HepG2 (cell line): ENCODE measurements around the gene RASA1. TPM values are rescaled to one million over a fixed set of nuclear protein-coding genes. Genes with fewer than 3 reads are reported as not detected.
A peak's percentile ranks its signal among the peaks of the same experiment; 100 is the strongest.

Experiments used
- ATAC-seq: fragments of 200-7000 bp; cut with Tn5 transposase; 3 replicates; pipeline ENCODE4 v1.9.1; 2020; ENCODE audit warnings: mild to moderate bottlenecking, moderate library complexity
- BruUV-seq: library from RNA; stranded (reverse); fragments of 400-500 nt; replicated peaks from 2 replicates; lab custom pipeline; 2021; lab: Mats Ljungman, UMichigan
- CTCF ChIA-PET: fragments of 300-600 bp; formaldehyde crosslinking; extraction: SDS; loops from one replicate; lab custom pipeline; 2021; ENCODE audit warnings: low total read pairs, inconsistent platforms, low intra/inter-chr PET ratio; lab: Yijun Ruan, JAX
- POLR2A ChIA-PET: fragments of 350-600 bp; sonication (Branson Sonifier 250); formaldehyde crosslinking; loops from one replicate; lab custom pipeline; 2020; ENCODE audit warnings: antibody characterized with exemption, inconsistent platforms; lab: Yijun Ruan, JAX
- DNase-seq: peaks from one replicate; pipeline ENCODE4 v3.0.0-alpha.2; 2015; ENCODE audit warnings: low spot score
- FAIRE-seq: peaks from 3 replicates; lab custom pipeline; 2011; peaks lifted over from hg19 to GRCh38; lab: Jason Lieb, UNC
- H2AFZ ChIP-seq: one replicate; pipeline ENCODE4 v1.6.1; 2011; ENCODE audit warnings: low read length, inconsistent platforms
- H3K27ac ChIP-seq: fragments of 300-600 bp; 3 replicates; pipeline ENCODE4 v1.8.0; 2011; ENCODE audit warnings: mixed run types, mild to moderate bottlenecking, mixed read lengths, low read length, inconsistent platforms; ENCODE audit not compliant: insufficient read depth; ENCODE audit errors: extremely low read length
- H3K27me3 ChIP-seq, 2 experiments: fragments of 200-600 bp in 1 of 2; 2 replicates in 1 of 2; 3 replicates in 1 of 2; pipeline versions ENCODE4 v1.6.0 to v1.8.0; 2011; ENCODE audit warnings: low read length in 2 of 2, mild to moderate bottlenecking in 2 of 2, moderate library complexity in 2 of 2, inconsistent platforms in 1 of 2; ENCODE audit not compliant: insufficient read depth in 2 of 2, control insufficient read depth in 1 of 2
- H3K36me3 ChIP-seq, 2 experiments: fragments of 200-600 bp in 1 of 2; replicated peaks in 1 of 2; 2 replicates in 1 of 2; 3 replicates in 1 of 2; pipeline versions ENCODE4 v1.5.1 to v1.8.0; 2011; ENCODE audit warnings: low read length in 2 of 2, inconsistent platforms in 1 of 2; ENCODE audit not compliant: insufficient read depth in 2 of 2, control insufficient read depth in 1 of 2
- H3K4me1 ChIP-seq: 2 replicates; pipeline ENCODE4 v1.5.1; 2012; ENCODE audit warnings: low read length, inconsistent platforms; ENCODE audit not compliant: insufficient read depth
- H3K4me2 ChIP-seq: 2 replicates; pipeline ENCODE4 v1.6.0; 2011; ENCODE audit warnings: low read depth, low read length, inconsistent platforms
- H3K4me3 ChIP-seq, 3 experiments: fragments of 200-600 bp in 1 of 3; sonication (generic), shearing (Covaris generic) in 1 of 3; replicated peaks in 1 of 3; 2 replicates each; pipeline ENCODE4 v1.5.1; 2011 to 2016; ENCODE audit warnings: low read length in 3 of 3, inconsistent platforms in 2 of 3, low read depth in 2 of 3, mild to moderate bottlenecking in 2 of 3, control low read depth in 1 of 3, mixed read lengths in 1 of 3; ENCODE audit not compliant: insufficient read depth in 1 of 3
- H3K79me2 ChIP-seq: one replicate; pipeline ENCODE4 v1.6.1; 2011; ENCODE audit warnings: low read length, inconsistent platforms; ENCODE audit not compliant: insufficient read depth
- H3K9ac ChIP-seq: 2 replicates; pipeline ENCODE4 v1.6.0; 2011; ENCODE audit warnings: mild to moderate bottlenecking, low read depth, low read length, inconsistent platforms; ENCODE audit not compliant: insufficient read depth
- H3K9me3 ChIP-seq: 2 replicates; pipeline ENCODE4 v1.5.1; 2012; ENCODE audit warnings: mild to moderate bottlenecking, low read length
- H4K20me1 ChIP-seq: 2 replicates; pipeline ENCODE4 v1.6.0; 2011; ENCODE audit warnings: inconsistent platforms, mild to moderate bottlenecking, low read length, moderate library complexity; ENCODE audit not compliant: insufficient read depth
- BRF2 ChIP-seq: sonication (generic); formaldehyde crosslinking; IDR thresholded peaks from 2 replicates; pipeline ENCODE4 v1.8.1; 2022; ENCODE audit warnings: mild to moderate bottlenecking, missing genetic modification reagents
- CHCHD3 ChIP-seq: sonication (generic); formaldehyde crosslinking; IDR thresholded peaks from 2 replicates; pipeline ENCODE4 v1.8.0; 2022; ENCODE audit warnings: mild to moderate bottlenecking, missing genetic modification reagents, moderate library complexity
- DZIP1 ChIP-seq: sonication (generic); formaldehyde crosslinking; IDR thresholded peaks from 2 replicates; pipeline ENCODE4 v1.5.0; 2020; ENCODE audit warnings: mild to moderate bottlenecking, missing genetic modification reagents
- EHMT2 ChIP-seq: fragments of 200-600 bp; sonication (generic); IDR thresholded peaks from 2 replicates; pipeline ENCODE4 v1.7.0; 2017; ENCODE audit warnings: antibody characterized with exemption, low read depth, low read length, borderline replicate concordance
- FIP1L1 ChIP-seq: fragments of 200-400 bp; formaldehyde crosslinking; IDR thresholded peaks from 2 replicates; pipeline ENCODE4 v1.6.1; 2018; ENCODE audit warnings: low read depth, mild to moderate bottlenecking, low read length, moderate library complexity, borderline replicate concordance; ENCODE audit not compliant: insufficient read depth
- HNRNPL ChIP-seq: fragments of 200-400 bp; formaldehyde crosslinking; IDR thresholded peaks from 2 replicates; pipeline ENCODE4 v1.6.1; 2017; ENCODE audit warnings: mild to moderate bottlenecking, low read depth, low read length
- MAF1 ChIP-seq: sonication (generic); formaldehyde crosslinking; IDR thresholded peaks from 2 replicates; pipeline ENCODE4 v1.5.0; 2020; ENCODE audit warnings: missing genetic modification reagents, borderline replicate concordance
- RBM39 ChIP-seq: fragments of 200-400 bp; formaldehyde crosslinking; IDR thresholded peaks from one replicate; pipeline ENCODE4 v1.6.1; 2018; ENCODE audit warnings: antibody characterized with exemption, mild to moderate bottlenecking, low read depth, low read length; ENCODE audit not compliant: poor library complexity, severe bottlenecking
- ZBTB4 ChIP-seq: sonication (generic); formaldehyde crosslinking; IDR thresholded peaks from 2 replicates; pipeline ENCODE4 v1.4.0; 2020; ENCODE audit warnings: missing genetic modification reagents, mild to moderate bottlenecking, borderline replicate concordance
- ZNF230 ChIP-seq: sonication (generic); formaldehyde crosslinking; IDR thresholded peaks from 2 replicates; pipeline ENCODE4 v1.4.0; 2020; ENCODE audit warnings: mild to moderate bottlenecking, missing genetic modification reagents
- ZNF281 ChIP-seq: sonication (generic); formaldehyde crosslinking; IDR thresholded peaks from 2 replicates; pipeline ENCODE4 v1.4.0; 2020; ENCODE audit warnings: missing genetic modification reagents, borderline replicate concordance
- ZNF34 ChIP-seq: sonication (generic); formaldehyde crosslinking; IDR thresholded peaks from 2 replicates; pipeline ENCODE4 v1.4.0; 2020; ENCODE audit warnings: mild to moderate bottlenecking, missing genetic modification reagents, borderline replicate concordance
- ZNF703 ChIP-seq: sonication (generic); formaldehyde crosslinking; IDR thresholded peaks from 2 replicates; pipeline ENCODE4 v1.5.1; 2020; ENCODE audit warnings: missing genetic modification reagents, mild to moderate bottlenecking, moderate library complexity, borderline replicate concordance
- ZNF781 ChIP-seq: sonication (generic); formaldehyde crosslinking; IDR thresholded peaks from 2 replicates; pipeline ENCODE4 v1.5.1; 2020; ENCODE audit warnings: borderline replicate concordance, mild to moderate bottlenecking, missing genetic modification reagents; ENCODE audit errors: not compliant biosample characterization
- WGBS: methylation state at CpG from one replicate; pipeline ENCODE4 v1.1.6; 2017; ENCODE audit warnings: low lambda C conversion rate; 5-methylcytosine and 5-hydroxymethylcytosine counted together
- in situ Hi-C: cut with HindIII; loops from 2 replicates; pipeline ENCODE4 v1.10.0; 2017; ENCODE audit warnings: low pct_unique_long_range_greater_than_20kb; ENCODE audit not compliant: extremely low pct_ligation_motif_present
- intact Hi-C: fragments of 100-400 bp; cut with micrococcal nuclease; formaldehyde crosslinking; loops from one replicate; pipeline ENCODE4 v1.10.0; 2022; ENCODE audit not compliant: unreplicated experiment
- polyA plus RNA-seq, 8 experiments: library from polyadenylated mRNA; depleted of rRNA in 3 of 8; stranded (reverse) in 7 of 8; unstranded in 1 of 8; fragments of >200 nt; fragmentation: Illumina TruSeq in 4 of 8; extraction: Trizol in 4 of 8; gene quantifications; 2 replicates each; pipeline versions ENCODE4 v1.2.1 to v1.2.3, GENCODE V29; 2011 to 2016; ENCODE audit warnings: low read depth in 4 of 8, missing spikeins in 1 of 8, mixed read lengths in 1 of 8; ENCODE audit not compliant: insufficient read depth in 1 of 8
- total RNA-seq, 5 experiments: library from RNA; depleted of rRNA; stranded (reverse); fragments of >200 nt; fragmentation: Illumina TruSeq; extraction: Trizol; gene quantifications; 2 replicates each; pipeline ENCODE4 v1.2.3, GENCODE V29; 2016; ENCODE audit warnings: low read depth in 1 of 5

The RASA1 gene
- total and polyA plus RNA-seq, 2 of the 13 experiments (the other 11 are each of a cell fraction or from before 2014, with no cell fraction given): 19.5 to 20.5 TPM

GRCh38 chr5:87242242-87242641, 25.4 kb upstream of the RASA1 start:
- no peaks in the 10 kb centered on the region for H3K79me2 ChIP-seq
- H3K9me3 ChIP-seq: no peaks in the 10 kb centered on the region
- H3K4me3 ChIP-seq: no peak overlapping the region
- H3K9ac ChIP-seq: no peak overlapping the region
- no peaks in the 10 kb centered on the region for H3K4me1 ChIP-seq
- intact Hi-C loops: no loop called here
- no peaks in the 10 kb centered on the region for H3K36me3 ChIP-seq
- 4% methylated on average over 1 of the region's 1 CpG for WGBS
- H3K27me3 ChIP-seq: no peaks in the 10 kb centered on the region
- no peak overlapping the region for H3K27ac ChIP-seq
- H2AFZ ChIP-seq: peak overlapping the region; percentile 63
- DNase-seq (no peak), FAIRE-seq (no peak), ATAC-seq (no peak)
- no TSS peak for BruUV-seq
- no peak overlapping the region for H3K4me2 ChIP-seq
- H4K20me1 ChIP-seq: no peaks in the 10 kb centered on the region
- CTCF ChIA-PET: no interaction called here
- POLR2A ChIA-PET: no interaction called here
- in situ Hi-C loops: no loop called here
- TF ChIP-seq ZBTB4 (CRISPR knock-in tag) (no peak), ZNF781 (no peak), HNRNPL (no peak), RBM39 (no peak), CHCHD3 (no peak), BRF2 (CRISPR knock-in tag) (no peak), ZNF230 (no peak), FIP1L1 (no peak), EHMT2 (no peak), ZNF703 (CRISPR knock-in tag) (no peak), ZNF281 (CRISPR knock-in tag) (no peak), MAF1 (CRISPR knock-in tag) (no peak), ZNF34 (no peak), DZIP1 (no peak)
